TTC549 (cell line): Measurements from ENCODE around the gene KIF18A.

Experiments
- FAIRE-seq: peaks from 2 replicates; lab custom pipeline; 2012; peaks lifted over from hg19 to GRCh38; lab: Jason Lieb, UNC

Gene KIF18A

GRCh38 chr11:28043930-28044709, 63.8 kb downstream of the KIF18A start:
- FAIRE-seq, result no peak

DNA sequence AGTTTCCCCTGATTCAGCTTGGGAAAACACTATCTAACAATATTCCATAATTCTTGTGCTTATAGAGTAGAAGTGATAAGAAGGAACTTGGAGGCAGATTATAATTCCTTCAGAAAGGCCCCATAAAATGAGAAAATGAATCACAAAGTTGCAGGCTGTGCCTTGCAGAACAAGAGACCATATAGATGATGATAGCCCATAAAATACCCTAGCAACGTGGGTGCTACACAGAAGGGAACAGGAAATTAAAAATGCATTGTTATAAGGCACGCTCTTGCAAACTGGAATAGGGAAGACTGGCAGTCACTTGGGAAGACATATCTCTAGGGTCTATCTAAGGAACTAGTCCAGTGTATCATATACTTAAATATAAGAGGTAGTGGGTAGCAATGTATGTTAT, 67.6 kb downstream of the KIF18A start:
- no peak for FAIRE-seq

- FAIRE-seq, result no peak
These were observed 69.2 kb downstream of the KIF18A start for GRCh38 chr11:28038775-28039174.

- no peak for FAIRE-seq
These were observed 81.2 kb downstream of the KIF18A start for GRCh38 chr11:28026634-28027290.

- FAIRE-seq, result no peak
These were observed 90.1 kb downstream of the KIF18A start for GRCh38 chr11:28017816-28018215.

GRCh38 chr11:28011813-28012212, 96.1 kb downstream of the KIF18A start:
- FAIRE-seq, result no peak

GRCh38 chr11:28009996-28010395, 98.0 kb downstream of the KIF18A start:
- FAIRE-seq, result no peak

DNA sequence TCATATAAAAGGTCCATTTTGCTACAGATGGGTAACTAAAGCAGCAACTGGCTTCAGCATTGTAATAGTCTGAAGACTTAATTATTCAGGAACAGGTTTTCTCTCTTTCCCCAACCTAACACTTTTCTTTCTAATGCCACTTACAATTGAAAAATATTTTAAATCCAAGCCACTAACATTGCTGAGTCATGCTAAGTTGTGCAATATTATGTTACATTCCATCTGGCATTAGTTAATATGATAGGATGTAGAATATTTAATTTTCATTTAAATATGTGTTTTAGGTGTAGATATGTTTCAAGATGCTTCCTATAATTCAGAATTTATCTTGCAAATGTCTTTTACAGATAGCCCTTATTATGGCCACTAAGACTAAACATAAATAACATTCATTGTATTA, 98.6 kb downstream of the KIF18A start:
- no peak for FAIRE-seq

GRCh38 chr11:28003615-28004014, 104.3 kb downstream of the KIF18A start:
- no peak for FAIRE-seq

GRCh38 chr11:27998552-27998951, 109.4 kb downstream of the KIF18A start:
- FAIRE-seq, result no peak

DNA sequence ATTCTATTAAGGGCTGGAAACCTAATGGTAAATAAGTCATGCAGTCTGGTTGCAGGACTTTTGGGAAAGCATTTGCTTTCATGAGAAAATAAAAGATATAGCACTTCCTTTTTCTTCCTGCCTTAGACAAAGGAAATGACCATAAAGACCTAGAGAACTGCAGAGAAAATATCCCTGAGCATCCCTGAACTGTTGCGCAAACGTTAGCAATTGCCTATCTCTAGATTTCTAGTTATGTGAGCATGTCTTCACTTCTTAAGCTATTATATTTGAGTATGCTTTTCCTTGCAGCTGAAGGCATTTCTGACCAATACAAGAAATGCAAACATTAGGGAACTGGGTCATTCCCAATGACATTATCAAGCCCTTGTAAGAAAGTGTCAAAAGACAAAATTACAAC, 110.6 kb downstream of the KIF18A start:
- FAIRE-seq, result no peak

- no peak for FAIRE-seq
These were observed 111.9 kb downstream of the KIF18A start for GRCh38 chr11:27996066-27996465.

DNA sequence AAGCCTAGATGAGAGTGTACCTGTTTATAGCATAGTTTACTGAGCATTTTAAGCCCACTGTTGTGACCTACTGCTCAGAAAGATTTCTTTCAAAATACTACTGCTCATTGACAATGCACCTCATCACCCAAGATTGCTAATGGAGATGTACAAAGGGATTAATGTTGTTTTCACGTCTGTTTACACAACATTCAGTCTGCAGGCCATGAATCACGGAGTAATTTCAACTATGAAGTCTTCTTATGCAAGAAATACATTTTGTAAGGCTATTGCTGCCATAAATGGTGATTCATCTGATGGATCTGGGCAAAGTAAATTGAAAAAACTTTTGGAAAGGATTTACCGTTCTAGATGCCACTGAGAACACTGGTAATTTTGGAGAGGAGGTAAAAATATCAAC, 112.9 kb downstream of the KIF18A start:
- no peak for FAIRE-seq

DNA sequence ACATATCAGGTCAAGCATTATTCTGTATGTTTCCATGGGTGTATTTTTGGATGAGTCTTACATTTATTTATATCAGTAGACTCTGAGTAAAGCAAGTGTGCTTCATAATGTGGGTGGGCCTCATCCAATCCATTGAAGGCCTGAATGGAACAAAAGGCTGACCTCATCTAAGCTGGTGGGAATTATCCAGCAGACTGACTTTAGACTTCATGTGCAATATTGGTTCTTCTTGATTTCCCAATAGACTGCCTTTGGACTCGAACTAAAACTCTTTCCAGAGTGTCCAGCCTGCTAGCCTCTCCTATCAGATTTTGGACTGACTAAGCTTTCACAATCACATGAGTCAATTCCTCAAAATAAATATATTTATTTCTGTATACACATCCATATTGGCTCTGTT, 116.2 kb downstream of the KIF18A start:
- no peak for FAIRE-seq

DNA sequence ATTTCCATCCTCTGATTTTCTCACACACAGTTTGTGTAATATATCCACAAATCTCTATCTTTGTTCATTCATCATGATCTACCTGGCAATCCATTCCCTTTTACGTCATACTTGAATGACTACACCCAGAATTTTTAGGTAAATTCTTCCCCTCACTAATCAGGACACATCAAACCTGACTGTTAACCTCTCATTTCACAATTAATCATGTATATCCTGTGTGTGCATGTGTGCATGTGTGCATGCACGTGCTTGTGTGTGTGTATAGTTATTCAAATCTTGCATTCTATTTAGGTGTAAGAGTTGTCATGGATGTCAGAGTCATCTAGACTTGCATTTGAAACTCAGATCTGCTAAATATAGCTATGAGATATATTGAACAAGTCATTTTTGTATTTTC, 130.4 kb downstream of the KIF18A start:
- no peak for FAIRE-seq

DNA sequence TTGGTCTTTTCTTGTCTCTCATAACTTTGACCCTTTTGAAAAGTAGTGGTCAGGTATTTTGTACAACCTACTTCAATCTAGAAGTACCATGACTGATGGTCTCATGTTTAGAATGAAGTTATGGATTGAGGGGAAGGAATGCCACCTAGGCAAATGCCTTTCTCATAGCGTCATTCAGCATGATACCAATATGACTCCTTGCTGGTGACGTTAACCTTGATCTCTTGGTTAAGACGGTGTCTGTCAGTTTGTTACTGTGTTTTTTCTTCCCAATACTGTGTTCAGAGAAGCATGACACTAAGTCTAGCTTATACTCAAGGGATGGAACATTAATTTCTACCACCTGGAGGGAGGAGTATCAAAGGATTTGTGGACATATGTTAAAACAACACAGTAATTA, 130.9 kb downstream of the KIF18A start:
- FAIRE-seq, result no peak

- FAIRE-seq, result no peak
These were observed 131.7 kb downstream of the KIF18A start for GRCh38 chr11:27976262-27976661.

DNA sequence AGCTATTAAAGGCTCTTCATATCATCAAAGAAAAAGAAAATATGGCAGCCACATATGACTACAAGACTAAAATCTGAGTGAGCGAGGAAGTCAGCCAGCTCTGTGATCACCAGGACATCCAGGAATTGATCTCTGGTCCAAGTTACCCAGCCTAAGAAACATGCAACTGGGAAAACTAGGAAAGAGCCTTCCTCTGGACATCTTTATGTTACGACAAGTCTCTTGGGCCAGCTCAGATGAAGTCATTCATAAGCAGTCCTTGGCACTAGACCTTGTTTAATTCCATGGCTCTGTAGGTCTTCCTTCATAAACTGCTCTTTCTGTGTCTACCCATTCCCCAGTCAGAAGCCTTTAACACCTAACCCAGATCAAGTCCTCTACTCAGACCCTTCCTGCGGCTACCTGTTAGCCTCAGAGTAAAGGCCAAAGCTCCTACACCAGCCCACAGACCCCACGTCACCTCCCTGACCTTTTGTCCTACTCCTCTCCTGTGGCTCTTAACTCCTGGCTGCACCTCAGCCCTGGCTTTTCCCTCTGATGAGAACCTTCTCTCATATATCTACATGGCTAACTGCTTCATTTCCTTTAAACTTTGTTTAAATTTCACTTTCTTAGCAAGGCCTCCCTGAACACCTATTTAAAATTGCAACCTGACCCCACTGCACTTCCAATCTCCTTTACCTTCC, 134.0 kb downstream of the KIF18A start:
- no peak for FAIRE-seq

DNA sequence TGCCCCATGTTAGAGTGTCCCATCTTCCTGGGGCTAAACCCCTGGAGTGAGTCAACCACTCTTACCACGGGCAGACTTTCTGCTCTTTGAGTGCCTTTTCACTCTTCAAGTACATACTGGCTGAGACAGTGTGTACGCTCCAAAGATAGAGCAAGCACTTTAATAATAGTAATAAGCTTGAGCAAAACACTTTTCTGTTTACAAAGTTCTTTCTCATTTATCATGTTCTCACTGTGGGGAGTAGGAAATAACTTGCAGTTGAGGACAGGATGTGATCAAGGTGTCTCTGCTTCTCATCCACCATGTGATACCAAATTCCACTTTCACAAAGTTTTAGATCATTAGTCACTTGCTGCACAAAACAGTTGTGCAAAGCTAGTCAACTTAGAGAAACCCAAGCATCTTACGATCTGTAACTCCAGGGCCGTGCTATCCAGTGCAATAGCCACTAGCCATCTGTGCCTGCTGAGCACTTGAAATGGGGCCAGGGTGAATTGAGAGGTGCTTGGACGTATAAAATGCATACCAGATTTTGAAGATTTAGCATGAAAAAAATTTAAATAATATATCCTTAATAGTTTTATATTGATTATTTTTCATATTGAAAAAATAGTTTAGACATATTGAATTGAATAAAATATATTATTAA, 135.3 kb downstream of the KIF18A start:
- FAIRE-seq, result no peak

DNA sequence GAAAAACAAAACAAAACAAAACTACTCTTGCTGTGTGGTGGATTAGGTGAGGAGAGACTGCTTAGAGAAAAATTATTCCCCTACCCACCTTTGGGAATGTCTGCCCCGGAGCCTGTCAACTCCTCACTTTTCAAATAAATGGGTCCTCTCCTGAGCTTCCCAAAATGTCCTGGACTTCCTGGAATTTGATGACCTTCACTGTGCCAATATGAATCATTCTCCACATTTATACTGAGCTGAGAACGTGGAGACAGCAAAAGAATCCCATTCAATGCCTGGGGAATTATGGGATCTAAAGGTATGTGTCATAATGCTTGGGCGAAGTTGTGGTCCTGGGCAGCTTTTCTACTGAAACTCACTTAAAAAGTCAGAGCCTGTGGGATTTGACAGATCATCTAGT, 136.8 kb downstream of the KIF18A start:
- no peak for FAIRE-seq
